Heart right ventricle (tissue), 16 donors: ENCODE results near the gene RAB6B. TPM values are rescaled to one million over a fixed set of nuclear protein-coding genes. Genes with fewer than 3 reads are reported as not detected.

ENCODE experiments used
- ATAC-seq, 8 donors: fragments of 200-7000 bp; cut with Tn5 transposase; one replicate each; pipeline ENCODE4 v1.9.1; 2020; ENCODE audit warnings: mild to moderate bottlenecking in 8 of 8, moderate library complexity in 8 of 8, moderate number of reproducible peaks in 1 of 8
- DNase-seq, 2 donors: peaks; one replicate each; pipeline ENCODE4 v3.0.0-alpha.2; 2020
- H3K27ac ChIP-seq, 10 donors: fragments of 200-600 bp; sonication (generic) in 2 of 10; one replicate each; pipeline versions ENCODE4 v1.5.0 to v1.8.0; 2020 to 2022; ENCODE audit warnings: mild to moderate bottlenecking in 3 of 10
- H3K27me3 ChIP-seq, 7 donors: fragments of 200-600 bp; one replicate each; pipeline ENCODE4 v1.8.0; 2021 to 2022; ENCODE audit warnings: mild to moderate bottlenecking in 2 of 7
- H3K36me3 ChIP-seq, 9 donors: fragments of 200-600 bp; sonication (generic) in 1 of 9; one replicate each; pipeline versions ENCODE4 v1.5.0 to v1.8.0; 2020 to 2022; ENCODE audit warnings: mild to moderate bottlenecking in 2 of 9
- H3K4me1 ChIP-seq, 9 donors: fragments of 200-600 bp; sonication (generic) in 1 of 9; one replicate each; pipeline versions ENCODE4 v1.5.0 to v1.8.0; 2020 to 2022; ENCODE audit warnings: mild to moderate bottlenecking in 4 of 9
- H3K4me3 ChIP-seq, 10 donors: fragments of 200-600 bp; sonication (generic) in 2 of 10; one replicate each; pipeline versions ENCODE4 v1.5.0 to v1.8.0; 2020 to 2022; ENCODE audit warnings: mild to moderate bottlenecking in 7 of 10, moderate library complexity in 2 of 10
- H3K9me3 ChIP-seq, 11 donors: fragments of 200-600 bp in 10 of 11; sonication (generic) in 2 of 11; one replicate each; pipeline versions ENCODE4 v1.5.0 to v1.8.0; 2013 to 2022; ENCODE audit warnings: mild to moderate bottlenecking in 2 of 11, control low read depth in 1 of 11, moderate library complexity in 1 of 11
- CTCF ChIP-seq, 9 donors: fragments of 200-600 bp; sonication (generic) in 2 of 9; IDR thresholded peaks; one replicate each; pipeline versions ENCODE4 v1.5.0 to v1.8.0; 2021 to 2022; ENCODE audit warnings: antibody characterized with exemption in 9 of 9, mild to moderate bottlenecking in 5 of 9, moderate library complexity in 1 of 9
- WGBS, 2 donors: extraction: QIAGEN DNeasy Blood & Tissue Kit; methylation state at CpG; one replicate each; pipeline ENCODE4 v1.1.7; 2013; ENCODE audit warnings: inconsistent platforms in 1 of 2; 5-methylcytosine and 5-hydroxymethylcytosine counted together
- intact Hi-C, 10 donors: fragments of 100-400 bp; cut with DNase I; formaldehyde crosslinking; loops; one replicate each; pipeline versions ENCODE4 v1.11.1 to v1.14.2; 2022
- polyA plus RNA-seq, 2 donors: library from polyadenylated mRNA; stranded (reverse); fragments of 200-250 nt; gene quantifications; one replicate each; pipeline ENCODE4 v1.2.3, GENCODE V29; 2013
- total RNA-seq, 10 donors: library from RNA; stranded (reverse); fragmentation: NEBNext Ultra II Directional in 3 of 10; extraction: Animal tissue kit (Norgen Biotek cat#: 25700) in 3 of 10; gene quantifications; one replicate each; pipeline versions ENCODE4 v1.2.1 to v1.2.4, GENCODE V29; 2021 to 2023
- donor health status: Arrhythmogenic right ventricular cardiomyopathy.
- donor health status: ischemic (EF 13 %, LVEDD 7.1; RV severe dilation, severe dysfunction).
- donor health status: healthy with polysubstance abuse.
- donor health status: DM: no; HTN: yes; CAD: no.
- donor health status: DM: no; HTN: no; CAD: no.
- donor health status: ischemic (EF 25% LVEDD 6.9; RV normal size, moderate dysfunction).
- donor health status: ischemic (EF 25% LVEDD 5.7; RV mildly dilated, moderate dysfunction).
- donor health status: healthy.
- donor health status: DM: yes; HTN: yes; CAD: no.
- donor health status: Ischemic cardiomyopathy.
- donor health status: ischemic (EF 35%, LVEDD 5.7; RV mildly dilated, moderate dysfunction).
- donor health status: nonischemic (EF 11% LVEDD 7.7; RV severe dilation, severe dysfunction).
- donor health status: DM: yes; HTN: yes; CAD: no.
- donor health status: PGD.
- donor health status: ischemic (EF 29% LVEDD 5.4; RV normal size, mild dysfunction).
- donor health status: nonischemic (EF 23%, LVEDD 6.1; RV moderate dilation, normal function).

Gene RAB6B
- total and polyA plus RNA-seq, 12 donors, result 7.0 to 73.8 (median 44.2) TPM

- intact Hi-C loops, result no loop called here
- DNase-seq, result no peak
- ATAC-seq, result peak in 2 of 8 donors; percentile 26 to 38
These were observed 36.1 kb downstream of the RAB6B start for GRCh38 chr3:133859381-133860234.

DNA sequence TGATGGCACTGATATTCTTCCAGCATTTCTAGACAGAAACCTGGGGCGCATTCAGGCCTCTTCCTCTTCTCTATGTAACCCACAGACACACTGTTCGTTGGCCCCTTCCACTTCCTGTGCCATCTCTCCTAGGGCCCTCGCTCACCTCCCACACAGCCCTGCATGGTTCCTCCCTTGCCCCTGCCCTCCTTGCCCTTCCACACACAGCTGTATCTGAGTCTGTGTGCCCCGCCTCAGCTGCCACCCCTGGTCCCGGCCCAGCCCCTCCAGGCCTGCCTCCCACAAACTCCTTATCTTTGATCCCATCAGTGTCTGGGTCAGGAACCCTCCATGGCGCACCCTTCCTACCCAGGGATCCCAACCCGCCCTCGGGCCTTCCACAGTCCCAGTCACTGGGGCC lies 37.9 kb downstream of the RAB6B start:
- TF ChIP-seq CTCF (IDR thresholded peaks at IDR 0.05), result no peak
- no peak for DNase-seq
- WGBS, 2 donors, result 91 to 94% methylated on average over 8 of the region's 8 CpGs
- H3K9me3 ChIP-seq, result no peaks in the 10 kb centered on the region
- ATAC-seq, result no peak
- H3K27ac ChIP-seq, result no peak overlapping the region
- no peak overlapping the region for H3K4me3 ChIP-seq
- H3K27me3 ChIP-seq, result no peaks in the 10 kb centered on the region
- no peaks in the 10 kb centered on the region for H3K36me3 ChIP-seq
- peaks cover 0 to 33% (median 24%) of the 10 kb centered on the region in 9 donors for H3K4me1 ChIP-seq
- intact Hi-C loops, result no loop called here

More at GRCh38 chr3:133859381-133860234, 36.1 kb downstream of the RAB6B start:
- Histone ChIP-seq H3K27ac (no peak overlapping the region), H3K4me1 (peaks cover 0 to 27% (median 11%) of the 10 kb centered on the region in 9 donors), H3K9me3 (no peaks in the 10 kb centered on the region), H3K4me3 (no peak overlapping the region), H3K27me3 (no peaks in the 10 kb centered on the region), H3K36me3 (no peaks in the 10 kb centered on the region)
- 82% methylated on average over 12 of the region's 12 CpGs for WGBS, 2 donors
- no peak for TF ChIP-seq CTCF (IDR thresholded peaks at IDR 0.05)

DNA sequence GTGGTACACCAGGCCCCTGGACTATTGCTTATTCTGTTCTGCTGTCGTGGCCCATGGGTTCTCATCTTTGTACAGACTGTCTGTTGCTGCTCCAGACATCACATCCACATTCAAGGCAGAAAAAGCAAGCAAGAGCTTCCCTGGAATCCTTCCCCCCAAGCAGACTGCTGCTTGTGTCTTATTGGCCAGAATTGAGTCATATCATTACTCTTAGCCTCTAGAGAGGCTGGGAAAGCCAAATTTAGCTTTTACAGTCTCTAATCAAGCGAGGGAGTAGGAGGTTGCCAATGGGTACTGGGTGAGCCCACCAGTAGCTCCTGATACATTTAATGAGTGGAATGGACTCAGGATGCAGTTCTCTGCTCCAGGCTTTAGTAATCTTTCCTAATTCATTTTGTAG lies 39.4 kb downstream of the RAB6B start:
- TF ChIP-seq CTCF (IDR thresholded peaks at IDR 0.05), result no peak
- Histone ChIP-seq H3K27me3 (no peaks in the 10 kb centered on the region), H3K4me3 (no peak overlapping the region), H3K27ac (no peak overlapping the region), H3K36me3 (no peaks in the 10 kb centered on the region), H3K9me3 (no peaks in the 10 kb centered on the region), H3K4me1 (peaks cover 0 to 33% (median 24%) of the 10 kb centered on the region in 9 donors)
- WGBS, 2 donors, result 67 to 90% methylated on average over 2 of the region's 2 CpGs
- no peak for ATAC-seq
- no peak for DNase-seq
- intact Hi-C loops, result no loop called here

GRCh38 chr3:133855772-133856171 lies 39.9 kb downstream of the RAB6B start:
- H3K27ac ChIP-seq, result no peak overlapping the region
- TF ChIP-seq CTCF (IDR thresholded peaks at IDR 0.05), result no peak
- no peak for ATAC-seq
- peaks cover 0 to 33% (median 24%) of the 10 kb centered on the region in 9 donors for H3K4me1 ChIP-seq
- intact Hi-C loops, result no loop called here
- no peaks in the 10 kb centered on the region for H3K27me3 ChIP-seq
- DNase-seq, result no peak
- no peaks in the 10 kb centered on the region for H3K36me3 ChIP-seq
- H3K9me3 ChIP-seq, result no peaks in the 10 kb centered on the region
- H3K4me3 ChIP-seq, result no peak overlapping the region
- 84 to 85% methylated on average over 6 of the region's 6 CpGs for WGBS, 2 donors
